Cardiac fibroblast (primary cell): ENCODE results near the gene WDR26.

ENCODE experiments used
- DNase-seq, 2 donors: peaks; one replicate each; pipeline versions ENCODE4 v3.0.0 to v3.0.0-alpha.2; 2010; ENCODE audit warnings: low read depth in 2 of 2
- H3K4me3 ChIP-seq, 2 donors: replicated peaks in 1 of 2; 1 replicate in 1 of 2; 2 replicates in 1 of 2; pipeline ENCODE4 v1.5.1; 2011; ENCODE audit warnings: low read depth in 2 of 2, low read length in 2 of 2, mild to moderate bottlenecking in 2 of 2, moderate library complexity in 1 of 2
- CTCF ChIP-seq: IDR thresholded peaks from one replicate; pipeline ENCODE4 v1.5.1; 2011; ENCODE audit warnings: low read depth, mild to moderate bottlenecking, low read length, inconsistent platforms

WDR26 gene

GRCh38 chr1:224402472-224403036 is 32.0 kb downstream of the WDR26 start:
- DNase-seq = no peak
- no peak for TF ChIP-seq CTCF
- H3K4me3 ChIP-seq = no peak overlapping the region

GRCh38 chr1:224399887-224400286 is 34.7 kb downstream of the WDR26 start:
- H3K4me3 ChIP-seq = no peak overlapping the region
- no peak for TF ChIP-seq CTCF
- no peak for DNase-seq

- no peak for TF ChIP-seq CTCF
- H3K4me3 ChIP-seq = no peak overlapping the region
- no peak for DNase-seq
These were observed 41.3 kb downstream of the WDR26 start for GRCh38 chr1:224393294-224393693.

- H3K4me3 ChIP-seq = no peak overlapping the region
- TF ChIP-seq CTCF = no peak
- no peak for DNase-seq
These were observed 42.0 kb downstream of the WDR26 start for GRCh38 chr1:224392411-224393249.

- no peak overlapping the region for H3K4me3 ChIP-seq
- no peak for TF ChIP-seq CTCF
- DNase-seq = no peak
These were observed 44.1 kb downstream of the WDR26 start for GRCh38 chr1:224390517-224390916.

- DNase-seq = no peak
- H3K4me3 ChIP-seq = no peak overlapping the region
- TF ChIP-seq CTCF = no peak
These were observed 46.7 kb downstream of the WDR26 start for GRCh38 chr1:224387943-224388342.
